Amniotic epithelial cell (primary cell): ENCODE measurements around the gene KY.

Experiments
- DNase-seq: peaks from one replicate; pipeline ENCODE4 v3.0.0-alpha.2; 2010; ENCODE audit warnings: low read depth

The KY gene

GRCh38 chr3:134619301-134619615, 31.6 kb downstream of the KY start:
- DNase-seq = no peak

GRCh38 chr3:134618478-134619300, 32.1 kb downstream of the KY start:
- DNase-seq = no peak

- no peak for DNase-seq
Measured at GRCh38 chr3:134617608-134618477, 33.0 kb downstream of the KY start.

GRCh38 chr3:134615743-134616142, 35.1 kb downstream of the KY start:
- no peak for DNase-seq

- no peak for DNase-seq
Measured at GRCh38 chr3:134614955-134615354, 35.9 kb downstream of the KY start.

GRCh38 chr3:134613006-134613520, 37.8 kb downstream of the KY start:
- DNase-seq = no peak

GRCh38 chr3:134611516-134611915, 39.3 kb downstream of the KY start:
- DNase-seq = no peak

GRCh38 chr3:134610432-134611385, 40.1 kb downstream of the KY start:
- DNase-seq = no peak

- DNase-seq = no peak
Measured at GRCh38 chr3:134609821-134610431, 40.9 kb downstream of the KY start.

- no peak for DNase-seq
Measured at GRCh38 chr3:134608771-134609435, 41.9 kb downstream of the KY start.

GRCh38 chr3:134608023-134608770, 42.6 kb downstream of the KY start:
- DNase-seq = no peak

GRCh38 chr3:134607054-134608022, 43.5 kb downstream of the KY start:
- DNase-seq = no peak

GRCh38 chr3:134606033-134607025, 44.5 kb downstream of the KY start:
- no peak for DNase-seq

- DNase-seq = no peak
Measured at GRCh38 chr3:134605556-134605955, 45.3 kb downstream of the KY start.

GRCh38 chr3:134603956-134604355, 46.9 kb downstream of the KY start:
- DNase-seq = no peak

- DNase-seq = no peak
Measured at GRCh38 chr3:134603480-134603879, 47.3 kb downstream of the KY start.

- DNase-seq = no peak
Measured at GRCh38 chr3:134602440-134602814, 48.4 kb downstream of the KY start.
